Cardiac muscle cell (in vitro differentiated cells and primary cell): ENCODE results near the gene HNRNPC. TPM values are rescaled to one million over a fixed set of nuclear protein-coding genes. Genes with fewer than 3 reads are reported as not detected.
"Not testable (repeated sequence)": the region's sequence is repeated elsewhere in the genome, so short reads cannot be mapped to it uniquely, and the experiment has no call there.

Source experiments
- DNase-seq, 2 donors: peaks; one replicate each; pipeline versions ENCODE4 v3.0.0 to v3.0.0-alpha.2; 2010 to 2017; ENCODE audit warnings: low read depth in 1 of 2, low spot score in 1 of 2
- H3K27ac ChIP-seq: fragments of 200-600 bp; sonication (generic); 2 replicates; pipeline ENCODE4 v1.5.1; 2016
- H3K27me3 ChIP-seq: fragments of 200-600 bp; sonication (generic); 2 replicates; pipeline ENCODE4 v1.6.0; 2016; ENCODE audit warnings: control low read depth
- H3K36me3 ChIP-seq: fragments of 200-600 bp; sonication (generic); 2 replicates; pipeline ENCODE4 v1.5.1; 2016; ENCODE audit warnings: control low read depth
- H3K4me1 ChIP-seq: fragments of 200-600 bp; sonication (generic); 2 replicates; pipeline ENCODE4 v1.8.1; 2017; ENCODE audit warnings: low read depth, mild to moderate bottlenecking, mixed run types
- H3K4me3 ChIP-seq: fragments of 200-600 bp; sonication (generic); 2 replicates; pipeline ENCODE4 v1.5.1; 2016; ENCODE audit warnings: mild to moderate bottlenecking
- H3K9me3 ChIP-seq: fragments of 200-600 bp; sonication (generic); 2 replicates; pipeline ENCODE4 v1.5.1; 2017; ENCODE audit warnings: low read depth, mild to moderate bottlenecking, control low read depth
- polyA plus RNA-seq: library from polyadenylated mRNA; unstranded; fragments of >200 nt; fragmentation: Nextera tagmentation; extraction: Ambion mirVana; gene quantifications from 2 replicates; pipeline ENCODE4 v1.2.1, GENCODE V29; 2016
- total RNA-seq: library from RNA; depleted of rRNA; stranded (reverse); fragments of >200 nt; gene quantifications from 2 replicates; pipeline ENCODE4 v1.2.3, GENCODE V29; 2016
- TF ChIP-seq, protein P1 (sequence below): IDR thresholded peaks from 2 replicates; pipeline ENCODE4 v1.5.1; 2012; ENCODE audit warnings: low read depth, mild to moderate bottlenecking, low read length

HNRNPC gene
- total and polyA plus RNA-seq, 2 experiments from 2014 or later = 650 to 928 TPM

DNA sequence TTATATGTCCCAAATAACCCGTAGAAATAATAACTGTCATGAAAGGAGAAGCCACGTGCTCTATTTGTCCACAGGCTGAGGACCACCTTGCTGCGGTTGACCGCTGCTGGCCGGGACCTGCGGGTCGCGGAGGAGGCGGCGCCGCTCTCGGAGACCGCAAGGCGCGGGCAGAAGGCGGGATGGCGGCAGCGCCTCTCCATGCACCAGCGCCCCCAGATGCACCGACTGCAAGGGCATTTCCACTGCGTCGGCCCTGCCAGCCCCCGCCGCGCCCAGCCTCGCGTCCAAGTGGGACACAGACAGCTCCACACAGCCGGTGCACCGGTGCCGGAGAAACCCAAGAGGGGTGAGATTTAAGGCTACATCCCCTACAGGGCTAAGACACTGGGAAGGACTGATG lies 31.6 kb upstream of the HNRNPC start:
- DNase-seq = peak in 1 of 2 donors; percentile 58
- H3K4me1 ChIP-seq = no peaks in the 10 kb centered on the region
- TF ChIP-seq, protein P1, sequence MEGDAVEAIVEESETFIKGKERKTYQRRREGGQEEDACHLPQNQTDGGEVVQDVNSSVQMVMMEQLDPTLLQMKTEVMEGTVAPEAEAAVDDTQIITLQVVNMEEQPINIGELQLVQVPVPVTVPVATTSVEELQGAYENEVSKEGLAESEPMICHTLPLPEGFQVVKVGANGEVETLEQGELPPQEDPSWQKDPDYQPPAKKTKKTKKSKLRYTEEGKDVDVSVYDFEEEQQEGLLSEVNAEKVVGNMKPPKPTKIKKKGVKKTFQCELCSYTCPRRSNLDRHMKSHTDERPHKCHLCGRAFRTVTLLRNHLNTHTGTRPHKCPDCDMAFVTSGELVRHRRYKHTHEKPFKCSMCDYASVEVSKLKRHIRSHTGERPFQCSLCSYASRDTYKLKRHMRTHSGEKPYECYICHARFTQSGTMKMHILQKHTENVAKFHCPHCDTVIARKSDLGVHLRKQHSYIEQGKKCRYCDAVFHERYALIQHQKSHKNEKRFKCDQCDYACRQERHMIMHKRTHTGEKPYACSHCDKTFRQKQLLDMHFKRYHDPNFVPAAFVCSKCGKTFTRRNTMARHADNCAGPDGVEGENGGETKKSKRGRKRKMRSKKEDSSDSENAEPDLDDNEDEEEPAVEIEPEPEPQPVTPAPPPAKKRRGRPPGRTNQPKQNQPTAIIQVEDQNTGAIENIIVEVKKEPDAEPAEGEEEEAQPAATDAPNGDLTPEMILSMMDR = no peak

DNA sequence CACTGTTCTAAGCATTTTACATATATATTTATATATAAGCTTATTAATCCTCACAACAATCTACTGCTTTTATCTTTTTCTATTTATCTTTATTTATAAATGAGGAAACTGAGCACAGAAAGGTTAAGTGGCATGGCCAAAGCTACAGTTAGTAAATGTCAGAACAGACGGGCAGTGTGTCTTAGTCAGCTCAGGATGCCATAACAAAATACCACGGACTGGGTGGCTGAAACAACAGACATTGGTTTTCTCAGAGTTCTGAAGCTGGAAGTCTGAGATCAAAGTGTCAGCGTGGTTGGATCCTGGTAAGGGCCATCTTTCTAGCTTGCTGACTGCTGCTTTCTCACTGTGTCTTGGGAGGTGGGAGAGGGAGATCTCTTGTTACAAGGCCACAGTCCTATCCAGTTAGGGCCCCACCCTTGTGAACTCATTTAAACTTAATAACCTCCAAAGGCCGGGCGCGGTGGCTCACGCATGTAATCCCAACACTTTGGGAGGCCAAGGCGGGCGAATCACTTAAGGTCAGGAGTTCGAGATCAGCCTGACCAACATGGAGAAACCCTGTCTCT lies 30.4 kb upstream of the HNRNPC start:
- Histone ChIP-seq H3K4me3 (no peak overlapping the region), H3K36me3 (no peaks in the 10 kb centered on the region), H3K27ac (no peak overlapping the region), H3K27me3 (peaks cover 8% of the 10 kb centered on the region), H3K9me3 (no peaks in the 10 kb centered on the region), H3K4me1 (no peaks in the 10 kb centered on the region)
- TF ChIP-seq, protein P1 = no peak
- DNase-seq = no peak

More for the DNA sequence above, 31.6 kb upstream of the HNRNPC start:
- Histone ChIP-seq H3K27me3 (peaks cover 8% of the 10 kb centered on the region), H3K9me3 (no peaks in the 10 kb centered on the region), H3K27ac (no peak overlapping the region), H3K4me3 (peak overlapping the region; percentile 9), H3K36me3 (no peaks in the 10 kb centered on the region)

GRCh38 chr14:21298358-21298757 lies 29.1 kb upstream of the HNRNPC start:
- Histone ChIP-seq H3K27me3 (peaks cover 8% of the 10 kb centered on the region), H3K36me3 (no peaks in the 10 kb centered on the region), H3K27ac (no peak overlapping the region), H3K9me3 (no peaks in the 10 kb centered on the region), H3K4me1 (no peaks in the 10 kb centered on the region), H3K4me3 (no peak overlapping the region)
- TF ChIP-seq, protein P1 = no peak
- no peak for DNase-seq

DNA sequence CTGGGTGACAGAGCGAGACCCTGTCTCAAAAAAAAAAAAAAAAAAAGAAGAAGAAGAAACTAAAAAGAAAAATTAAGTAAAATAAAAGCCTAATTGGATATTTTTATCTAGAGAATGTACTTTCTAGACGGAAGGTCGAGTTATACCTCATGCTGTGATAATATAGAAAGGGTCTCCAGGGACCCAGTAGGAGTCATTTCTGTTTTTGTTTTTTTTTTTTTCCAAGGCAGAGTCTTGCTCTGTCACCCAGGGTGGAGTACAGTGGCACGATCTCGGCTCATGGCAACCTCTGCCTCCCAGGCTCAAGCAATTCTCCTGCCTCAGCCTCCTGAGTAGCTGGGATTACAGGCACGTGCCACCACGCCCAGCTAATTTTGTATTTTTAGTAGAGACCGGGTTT lies 24.8 kb upstream of the HNRNPC start:
- H3K9me3 ChIP-seq, H3K27me3 ChIP-seq, H3K27ac ChIP-seq, DNase-seq, H3K4me3 ChIP-seq, H3K36me3 ChIP-seq, H3K4me1 ChIP-seq: not testable (repeated sequence)

GRCh38 chr14:21287168-21287567 lies 17.9 kb upstream of the HNRNPC start:
- Histone ChIP-seq H3K9me3 (no peaks in the 10 kb centered on the region), H3K27ac (no peak overlapping the region), H3K36me3 (no peaks in the 10 kb centered on the region), H3K27me3 (no peaks in the 10 kb centered on the region), H3K4me3 (no peak overlapping the region), H3K4me1 (no peaks in the 10 kb centered on the region)
- DNase-seq = no peak
- TF ChIP-seq, protein P1 = no peak

- DNase-seq, H3K27me3 ChIP-seq, H3K9me3 ChIP-seq, H3K27ac ChIP-seq, H3K4me1 ChIP-seq, H3K4me3 ChIP-seq, H3K36me3 ChIP-seq: not testable (repeated sequence)
Observed at GRCh38 chr14:21286516-21286915, 17.3 kb upstream of the HNRNPC start.

- H3K36me3 ChIP-seq, H3K4me1 ChIP-seq, H3K9me3 ChIP-seq, H3K27ac ChIP-seq, DNase-seq, H3K4me3 ChIP-seq, H3K27me3 ChIP-seq: not testable (repeated sequence)
Observed at GRCh38 chr14:21281917-21282316, 12.7 kb upstream of the HNRNPC start.
